Mesenchymal stem cell (in vitro differentiated cells and primary cell): ENCODE data around the gene KRTAP10-10.
"Not testable (repeated sequence)": the region's sequence is repeated elsewhere in the genome, so short reads cannot be mapped to it uniquely, and the experiment has no call there.

Experiments used
- DNase-seq: peaks from one replicate; pipeline ENCODE4 v3.0.0-alpha.2; 2013
- H2AFZ ChIP-seq: one replicate; pipeline ENCODE4 v1.6.1; 2013; ENCODE audit warnings: low read depth, mild to moderate bottlenecking, control low read depth, inconsistent platforms, low read length, moderate library complexity
- H2AK5ac ChIP-seq: 2 replicates; pipeline ENCODE4 v1.6.1; 2013; ENCODE audit warnings: low read length, moderate library complexity, mild to moderate bottlenecking, inconsistent platforms; ENCODE audit not compliant: severe bottlenecking
- H2BK120ac ChIP-seq: one replicate; pipeline ENCODE4 v1.6.1; 2013; ENCODE audit warnings: low read depth, mild to moderate bottlenecking, inconsistent platforms, low read length, moderate library complexity
- H2BK12ac ChIP-seq, 2 experiments: one replicate each; pipeline ENCODE4 v1.6.1; 2013; ENCODE audit warnings: inconsistent platforms in 2 of 2, low read length in 2 of 2, mild to moderate bottlenecking in 2 of 2, moderate library complexity in 2 of 2, control low read depth in 1 of 2
- H2BK15ac ChIP-seq: one replicate; pipeline ENCODE4 v1.6.1; 2013; ENCODE audit warnings: mild to moderate bottlenecking, low read depth, inconsistent platforms; ENCODE audit not compliant: poor library complexity, severe bottlenecking
- H2BK5ac ChIP-seq: 2 replicates; pipeline ENCODE4 v1.6.1; 2013; ENCODE audit warnings: low read depth, mild to moderate bottlenecking, low read length, control low read depth, inconsistent platforms; ENCODE audit not compliant: poor library complexity, severe bottlenecking
- H3K14ac ChIP-seq, 2 experiments: one replicate each; pipeline ENCODE4 v1.6.1; 2013; ENCODE audit warnings: inconsistent platforms in 2 of 2, low read length in 2 of 2, control low read depth in 1 of 2, mild to moderate bottlenecking in 1 of 2, moderate library complexity in 1 of 2
- H3K18ac ChIP-seq, 2 experiments: one replicate each; pipeline ENCODE4 v1.6.1; 2013; ENCODE audit warnings: inconsistent platforms in 2 of 2, low read length in 2 of 2, control low read depth in 1 of 2, low read depth in 1 of 2, mild to moderate bottlenecking in 1 of 2
- H3K23ac ChIP-seq, 2 experiments: one replicate each; pipeline ENCODE4 v1.6.1; 2013; ENCODE audit warnings: inconsistent platforms in 2 of 2, low read length in 2 of 2, mild to moderate bottlenecking in 2 of 2, moderate library complexity in 2 of 2, control low read depth in 1 of 2
- H3K27ac ChIP-seq: 2 replicates; pipeline ENCODE4 v1.5.1; 2013; ENCODE audit warnings: mild to moderate bottlenecking, moderate library complexity, low read length, control low read depth, inconsistent platforms; ENCODE audit not compliant: poor library complexity, severe bottlenecking
- H3K27me3 ChIP-seq, 2 experiments: 2 replicates each; pipeline versions ENCODE4 v1.6.1 to v1.7.0; 2013; ENCODE audit warnings: low read length in 2 of 2, mild to moderate bottlenecking in 2 of 2, moderate library complexity in 2 of 2, control low read depth in 1 of 2, inconsistent platforms in 1 of 2; ENCODE audit not compliant: control insufficient read depth in 1 of 2, insufficient read depth in 1 of 2
- H3K36me3 ChIP-seq, 2 experiments: 2 replicates each; pipeline versions ENCODE4 v1.6.1 to v1.7.0; 2013; ENCODE audit warnings: low read length in 2 of 2, control low read depth in 1 of 2, inconsistent platforms in 1 of 2, low read depth in 1 of 2, mild to moderate bottlenecking in 1 of 2; ENCODE audit not compliant: insufficient read depth in 2 of 2, control insufficient read depth in 1 of 2
- H3K4ac ChIP-seq, 2 experiments: one replicate each; pipeline ENCODE4 v1.6.1; 2013; ENCODE audit warnings: inconsistent platforms in 2 of 2, low read length in 2 of 2, mild to moderate bottlenecking in 2 of 2, moderate library complexity in 2 of 2, control low read depth in 1 of 2, low read depth in 1 of 2
- H3K4me1 ChIP-seq: 2 replicates; pipeline ENCODE4 v1.6.1; 2013; ENCODE audit warnings: low read depth, low read length, control low read depth; ENCODE audit not compliant: control insufficient read depth, insufficient read depth
- H3K4me2 ChIP-seq: 2 replicates; pipeline ENCODE4 v1.6.1; 2013; ENCODE audit warnings: low read length, mild to moderate bottlenecking, inconsistent platforms; ENCODE audit not compliant: poor library complexity, severe bottlenecking
- H3K4me3 ChIP-seq, 2 experiments: 2 replicates each; pipeline versions ENCODE4 v1.5.1 to v1.7.0; 2013; ENCODE audit warnings: low read length in 2 of 2, mild to moderate bottlenecking in 2 of 2, control low read depth in 1 of 2, low read depth in 1 of 2; ENCODE audit not compliant: insufficient read depth in 1 of 2
- H3K79me1 ChIP-seq: replicated peaks from 2 replicates; pipeline ENCODE4 v1.6.1; 2013; ENCODE audit warnings: mild to moderate bottlenecking, control low read depth, low read length, inconsistent platforms; ENCODE audit not compliant: poor library complexity, severe bottlenecking
- H3K9ac ChIP-seq: 2 replicates; pipeline ENCODE4 v1.7.0; 2013; ENCODE audit warnings: mild to moderate bottlenecking, low read length, moderate library complexity
- H3K9me3 ChIP-seq: 2 replicates; pipeline ENCODE4 v1.7.0; 2013; ENCODE audit warnings: mild to moderate bottlenecking, low read length; ENCODE audit not compliant: control insufficient read depth
- H4K8ac ChIP-seq: one replicate; pipeline ENCODE4 v1.6.1; 2013; ENCODE audit warnings: inconsistent platforms, mild to moderate bottlenecking, low read length, moderate library complexity
- H4K91ac ChIP-seq: one replicate; pipeline ENCODE4 v1.6.1; 2013; ENCODE audit warnings: mild to moderate bottlenecking, low read length, inconsistent platforms
- WGBS: methylation state at CpG from one replicate; pipeline ENCODE4 v1.1.7; 2013; ENCODE audit warnings: mixed read lengths; 5-methylcytosine and 5-hydroxymethylcytosine counted together

Gene KRTAP10-10

GRCh38 chr21:44684483-44684882, 47.3 kb downstream of the KRTAP10-10 start:
- Histone ChIP-seq H2AK5ac (no peak overlapping the region), H3K9me3 (no peaks in the 10 kb centered on the region), H3K36me3 (no peaks in the 10 kb centered on the region), H3K4me2 (no peak overlapping the region), H3K4ac (no peak overlapping the region), H3K9ac (no peak overlapping the region), H2BK5ac (no peak overlapping the region), H3K27ac (no peak overlapping the region), H3K4me1 (no peaks in the 10 kb centered on the region), H4K91ac (no peak overlapping the region), H2BK15ac (no peak overlapping the region), H3K14ac (no peak overlapping the region), H2BK120ac (no peak overlapping the region), H2AFZ (no peak overlapping the region), H3K79me1 (no peaks in the 10 kb centered on the region), H3K18ac (no peak overlapping the region), H2BK12ac (no peak overlapping the region), H4K8ac (no peak overlapping the region), H3K4me3 (no peak overlapping the region), H3K27me3 (peaks cover 37 to 43% of the 10 kb centered on the region in 2 experiments), H3K23ac (no peak overlapping the region)
- no peak for DNase-seq
- WGBS = 48% methylated on average over 6 of the region's 6 CpGs

DNA sequence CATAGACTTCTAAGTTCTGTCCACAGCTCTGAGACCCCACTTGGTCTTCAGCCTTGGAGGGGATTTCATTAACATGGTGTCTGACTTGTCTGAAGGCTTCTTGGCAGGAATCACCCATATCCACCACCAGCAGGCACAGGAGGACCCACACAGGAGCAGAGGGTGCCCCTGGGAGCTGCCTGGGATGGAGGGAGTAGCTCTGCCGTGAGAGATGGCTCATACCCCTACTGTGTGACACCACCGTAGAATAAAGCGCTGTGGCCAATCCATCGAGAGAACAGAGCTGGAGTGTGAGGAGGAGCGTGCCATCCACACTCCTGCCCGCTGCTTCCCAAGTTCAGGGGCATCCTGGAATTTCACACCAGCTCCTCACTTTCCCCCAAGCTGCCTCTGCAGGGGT, 47.9 kb downstream of the KRTAP10-10 start:
- not testable (repeated sequence) for DNase-seq, H4K91ac ChIP-seq, H2BK120ac ChIP-seq, H3K9ac ChIP-seq, H3K14ac ChIP-seq, H3K4ac ChIP-seq, H4K8ac ChIP-seq, H3K4me1 ChIP-seq, H3K9me3 ChIP-seq, H3K23ac ChIP-seq, H3K4me2 ChIP-seq, H3K18ac ChIP-seq, H3K36me3 ChIP-seq, H2AFZ ChIP-seq, H2BK5ac ChIP-seq, H2BK12ac ChIP-seq, H2BK15ac ChIP-seq, H3K4me3 ChIP-seq, H2AK5ac ChIP-seq, H3K27ac ChIP-seq, H3K79me1 ChIP-seq
- WGBS = 72% methylated on average over 6 of the region's 6 CpGs
- H3K27me3 ChIP-seq = peaks cover 37 to 43% of the 10 kb centered on the region in 2 experiments

DNA sequence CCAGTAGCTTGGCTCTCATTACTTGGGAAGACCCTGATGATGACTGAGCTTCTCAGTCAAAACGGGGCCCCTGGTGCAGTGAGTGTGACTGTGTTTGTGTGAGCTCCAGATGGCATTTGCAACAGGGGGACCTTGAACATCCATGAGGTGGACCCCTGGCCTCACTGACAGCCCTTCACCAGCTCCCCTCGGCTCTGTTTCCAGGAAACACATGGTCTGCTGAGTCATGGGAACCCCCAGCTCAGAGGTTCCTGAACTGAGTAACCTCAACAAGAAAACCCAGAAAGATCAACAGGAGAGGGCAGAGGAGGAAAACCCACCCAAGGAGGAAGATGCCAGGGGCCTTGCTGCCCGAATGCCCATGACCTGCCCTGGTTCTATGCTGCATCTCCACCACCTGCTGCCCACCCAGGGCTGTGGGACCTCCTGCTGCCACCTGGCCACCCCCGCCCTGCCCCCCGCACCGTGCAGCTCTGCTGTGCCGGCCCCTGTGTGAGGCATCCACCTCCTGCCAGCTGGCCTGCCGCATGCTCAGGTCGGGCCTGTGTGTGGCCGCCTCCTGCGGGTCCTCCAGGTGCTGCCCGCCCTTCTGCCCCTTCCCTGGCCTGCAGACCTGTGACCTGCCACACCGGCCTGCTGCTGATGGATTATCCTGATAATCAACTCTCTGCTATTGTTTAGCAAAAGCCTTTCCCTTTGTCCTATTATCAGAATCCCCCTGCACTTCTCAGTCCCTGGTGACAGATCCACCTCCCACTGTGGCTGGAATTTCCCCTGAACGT, 49.0 kb downstream of the KRTAP10-10 start:
- no peak overlapping the region for H2BK12ac ChIP-seq
- no peak overlapping the region for H3K27ac ChIP-seq
- H4K8ac ChIP-seq = no peak overlapping the region
- H3K36me3 ChIP-seq = no peaks in the 10 kb centered on the region
- no peak overlapping the region for H2AK5ac ChIP-seq
- H3K4me3 ChIP-seq = no peak overlapping the region
- H3K4ac ChIP-seq = no peak overlapping the region
- no peak overlapping the region for H2BK120ac ChIP-seq
- no peak overlapping the region for H3K18ac ChIP-seq
- H3K9me3 ChIP-seq = peaks cover 2% of the 10 kb centered on the region
- no peak overlapping the region for H3K14ac ChIP-seq
- peaks cover 37 to 40% of the 10 kb centered on the region in 2 experiments for H3K27me3 ChIP-seq
- no peak overlapping the region for H3K4me2 ChIP-seq
- H3K9ac ChIP-seq = no peak overlapping the region
- no peaks in the 10 kb centered on the region for H3K79me1 ChIP-seq
- H4K91ac ChIP-seq = no peak overlapping the region
- no peak overlapping the region for H2AFZ ChIP-seq
- H3K4me1 ChIP-seq = no peaks in the 10 kb centered on the region
- H3K23ac ChIP-seq = no peak overlapping the region
- H2BK15ac ChIP-seq = no peak overlapping the region
- DNase-seq = no peak
- WGBS = 50% methylated on average over 12 of the region's 14 CpGs
- no peak overlapping the region for H2BK5ac ChIP-seq

GRCh38 chr21:44686843-44687561, 49.8 kb downstream of the KRTAP10-10 start:
- no peaks in the 10 kb centered on the region for H3K36me3 ChIP-seq
- H4K91ac ChIP-seq = no peak overlapping the region
- no peak overlapping the region for H3K4me3 ChIP-seq
- no peaks in the 10 kb centered on the region for H3K4me1 ChIP-seq
- H3K9ac ChIP-seq = no peak overlapping the region
- no peak overlapping the region for H2BK5ac ChIP-seq
- no peak overlapping the region for H3K27ac ChIP-seq
- H2BK15ac ChIP-seq = no peak overlapping the region
- no peak overlapping the region for H4K8ac ChIP-seq
- no peak overlapping the region for H3K23ac ChIP-seq
- H3K79me1 ChIP-seq = no peaks in the 10 kb centered on the region
- peaks cover 4% of the 10 kb centered on the region for H3K9me3 ChIP-seq
- no peak overlapping the region for H2AFZ ChIP-seq
- H3K14ac ChIP-seq = no peak overlapping the region
- H2BK120ac ChIP-seq = no peak overlapping the region
- DNase-seq = no peak
- peaks cover 37 to 41% of the 10 kb centered on the region in 2 experiments for H3K27me3 ChIP-seq
- H3K18ac ChIP-seq = no peak overlapping the region
- no peak overlapping the region for H2BK12ac ChIP-seq
- no peak overlapping the region for H3K4me2 ChIP-seq
- 71% methylated on average over 25 of the region's 25 CpGs for WGBS
- no peak overlapping the region for H3K4ac ChIP-seq
- no peak overlapping the region for H2AK5ac ChIP-seq
